HG03575 (cell line): ENCODE results near the gene CGN.

ENCODE experiments used
- ATAC-seq: cut with Tn5 transposase; IDR thresholded peaks from one replicate; pipeline ENCODE4 v1.9.1; 2021; ENCODE audit not compliant: unreplicated experiment, insufficient number of reproducible peaks, low FRiP score; ENCODE audit errors: extremely low read depth

CGN gene

DNA sequence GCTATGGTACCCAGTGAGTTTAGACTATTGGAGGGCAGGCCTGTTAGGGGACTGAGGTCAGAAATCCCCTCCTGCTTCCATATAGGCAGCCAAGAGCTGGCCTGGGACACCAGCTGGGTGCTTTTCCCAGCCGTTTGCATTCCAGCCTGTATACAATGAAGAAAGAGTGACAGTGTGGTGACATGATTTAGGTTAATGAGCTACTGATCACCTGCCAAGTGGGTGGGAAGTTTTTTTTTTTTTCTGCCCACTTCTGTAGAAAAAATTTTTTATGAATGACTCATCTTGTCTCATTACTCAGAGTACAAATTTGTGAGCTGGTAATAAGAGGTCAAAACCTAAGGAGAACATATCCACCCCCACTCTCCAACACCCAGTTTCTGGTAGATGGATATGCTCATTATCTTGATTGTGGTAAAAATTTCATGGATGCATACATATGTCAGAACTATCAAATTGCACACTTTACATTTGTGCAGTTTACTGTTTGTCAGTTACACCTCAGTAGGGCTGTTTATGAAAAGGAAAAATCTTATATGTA is 16.4 kb upstream of the CGN start:
- ATAC-seq = no peak

DNA sequence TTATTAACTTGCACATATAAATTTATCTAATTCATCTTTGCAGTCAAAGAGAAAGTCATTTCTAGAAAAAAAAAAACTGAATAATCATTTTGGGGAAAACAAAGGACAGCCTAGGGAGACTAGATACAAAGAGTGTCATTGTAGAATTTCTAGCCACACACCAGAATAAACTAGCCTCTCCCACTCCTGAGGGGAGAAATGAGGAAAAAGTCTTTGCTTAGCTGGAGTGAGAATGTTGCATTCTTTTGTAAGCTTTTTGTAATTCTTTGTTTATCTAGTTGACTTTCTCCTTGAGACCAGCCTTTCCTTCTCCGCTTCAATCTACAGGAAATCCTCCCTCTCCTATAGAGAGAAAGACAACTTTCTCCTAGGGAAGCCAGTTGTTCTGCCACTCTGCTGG is 15.9 kb upstream of the CGN start:
- ATAC-seq = no peak

DNA sequence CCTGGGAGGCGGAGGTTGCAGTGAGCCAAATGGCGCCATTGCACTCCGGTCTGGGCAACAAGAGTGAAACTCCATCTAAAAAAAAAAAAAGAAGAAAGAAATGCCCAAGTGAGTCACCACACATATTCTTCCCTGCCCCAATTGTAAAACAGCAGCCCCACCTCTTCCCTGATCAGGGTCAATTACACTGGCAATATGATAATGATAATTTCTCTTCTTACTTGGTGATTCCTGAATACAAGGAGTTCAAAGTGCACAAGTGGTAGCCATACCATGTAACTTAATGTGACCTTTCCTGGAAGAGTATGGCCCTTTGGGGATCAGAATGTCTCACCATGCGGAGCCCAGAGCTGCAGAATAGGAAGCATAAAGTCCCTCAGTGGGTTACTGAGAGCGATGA is 11.8 kb upstream of the CGN start:
- ATAC-seq = no peak

DNA sequence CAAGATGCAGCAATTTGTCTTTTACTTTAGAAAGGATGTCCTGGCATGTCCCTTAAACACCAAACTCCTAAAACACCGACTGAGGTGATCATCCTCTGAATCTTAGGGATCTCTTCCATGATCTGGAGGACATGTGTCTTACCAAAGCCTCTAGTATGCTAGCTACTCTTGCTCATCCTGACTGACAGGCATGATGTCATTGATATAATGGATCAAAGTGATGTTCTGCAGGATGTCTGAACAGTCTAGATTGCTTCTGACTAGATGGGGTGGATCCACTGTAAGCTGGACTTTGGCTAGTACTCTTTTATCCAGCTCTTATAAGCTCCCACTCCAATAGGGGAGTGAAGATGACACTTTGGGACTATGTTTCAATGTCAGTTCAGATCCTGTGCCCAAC is 11.3 kb upstream of the CGN start:
- no peak for ATAC-seq

DNA sequence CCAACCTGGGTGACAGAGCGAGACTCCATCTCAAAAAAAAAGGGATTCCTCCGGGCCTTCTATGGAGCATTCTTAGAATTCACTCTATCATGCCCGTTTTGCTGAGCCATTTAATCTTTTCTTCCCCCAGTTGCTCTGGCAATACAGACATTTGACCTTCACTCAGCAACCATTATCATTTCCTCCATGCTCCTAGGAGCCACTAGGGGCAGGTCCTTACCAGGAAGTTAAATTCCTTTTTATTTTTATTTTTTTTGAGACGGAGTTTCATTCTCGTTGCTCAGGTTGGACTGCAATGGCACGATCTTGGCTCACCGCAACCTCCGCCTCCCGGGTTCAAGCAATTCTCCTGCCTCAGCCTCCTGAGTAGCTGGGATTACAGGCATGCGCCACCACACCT is 9.7 kb upstream of the CGN start:
- ATAC-seq = no peak

DNA sequence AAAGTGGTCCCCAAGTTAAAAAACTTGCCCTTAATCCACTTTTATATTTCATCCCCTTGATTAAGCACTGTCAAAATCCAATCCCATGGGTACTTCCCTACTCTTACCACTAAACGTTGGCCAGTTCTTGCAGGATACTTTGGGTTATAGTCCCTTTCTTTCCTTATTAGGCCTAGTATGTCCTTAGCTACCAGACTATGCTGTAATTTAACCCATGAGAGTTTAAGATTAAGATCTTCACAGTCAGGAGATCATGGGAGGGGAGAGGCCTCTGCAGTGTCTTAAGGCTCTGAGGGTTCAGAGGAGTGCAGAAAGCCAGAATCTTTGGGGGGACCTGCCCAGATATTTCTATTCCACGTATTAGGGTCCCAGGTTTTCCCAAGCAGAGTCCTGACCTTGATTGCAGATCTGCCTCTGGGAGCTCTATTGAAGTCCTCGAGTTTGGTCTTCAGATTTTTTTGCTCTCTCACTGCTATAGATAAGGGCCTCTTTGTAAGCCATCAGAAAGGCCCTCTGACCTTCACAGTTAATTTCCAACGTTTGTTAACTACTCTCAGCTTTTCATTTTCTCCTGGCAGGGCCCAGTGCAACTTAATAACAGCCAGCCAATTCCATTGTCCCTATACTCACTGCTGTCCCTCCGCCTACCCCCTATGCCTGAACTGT is 9.0 kb upstream of the CGN start:
- no peak for ATAC-seq

DNA sequence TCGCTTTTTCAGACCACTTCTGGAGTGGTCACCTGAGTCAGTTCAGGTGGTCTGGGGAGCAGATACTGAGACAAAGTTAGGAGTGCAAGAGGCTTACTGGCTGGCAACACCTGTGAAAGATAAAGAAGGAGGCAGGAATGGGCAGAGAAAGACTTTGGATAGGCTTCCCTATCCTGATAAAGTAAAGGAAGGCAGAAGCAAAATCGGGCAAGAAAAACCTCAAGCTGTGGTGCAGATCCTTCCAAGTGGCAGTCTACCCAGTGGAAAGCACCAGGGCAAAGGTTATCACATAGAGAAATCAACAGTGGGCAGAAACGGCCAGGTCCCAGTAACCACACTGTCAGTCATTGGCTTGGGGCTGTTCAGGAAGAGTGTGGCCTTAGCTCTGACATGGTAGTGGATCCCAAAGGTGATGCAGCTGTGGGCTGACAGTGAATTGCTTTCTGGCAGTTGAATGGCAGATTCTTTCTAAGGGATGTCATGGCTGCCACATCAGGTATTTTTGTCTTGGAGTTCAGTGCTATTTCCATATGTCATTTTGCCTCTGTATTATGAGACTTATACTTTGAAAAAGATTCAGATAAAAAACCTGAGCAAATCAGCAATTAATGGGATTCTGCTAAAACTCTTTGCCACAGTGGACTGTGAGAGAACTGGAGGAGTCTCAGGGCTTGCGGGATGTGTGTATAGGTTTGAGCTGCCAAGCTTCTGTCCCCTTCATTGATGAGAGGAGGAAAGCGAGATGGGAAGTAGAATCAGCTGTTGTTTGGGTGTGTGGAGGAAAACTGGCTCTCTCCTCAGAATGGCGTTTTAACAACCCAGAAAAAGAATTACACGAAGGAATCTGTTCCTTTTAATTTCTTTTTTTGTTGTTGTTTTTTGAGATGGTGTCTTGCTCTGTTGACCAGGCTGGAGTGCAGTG is 8.1 kb upstream of the CGN start:
- no peak for ATAC-seq

DNA sequence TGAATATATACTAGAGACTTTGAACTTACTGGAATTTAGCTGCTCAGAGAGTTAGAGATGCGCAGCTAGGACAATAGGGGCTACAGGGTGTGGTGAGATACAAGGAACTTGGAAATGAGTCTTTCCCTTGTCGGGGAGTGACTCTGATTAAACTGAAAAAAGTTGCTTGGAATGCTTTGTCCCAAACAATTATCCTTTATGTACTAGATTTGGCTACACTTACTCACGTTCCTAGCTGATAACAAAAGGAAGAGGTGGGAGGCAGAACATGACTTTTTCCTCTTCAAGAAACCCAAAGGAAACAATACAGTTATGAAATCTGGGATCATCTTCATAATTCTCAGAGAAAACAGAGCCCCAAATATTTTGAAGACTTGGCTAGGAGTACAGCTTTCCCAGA is 6.9 kb upstream of the CGN start:
- ATAC-seq = no peak

DNA sequence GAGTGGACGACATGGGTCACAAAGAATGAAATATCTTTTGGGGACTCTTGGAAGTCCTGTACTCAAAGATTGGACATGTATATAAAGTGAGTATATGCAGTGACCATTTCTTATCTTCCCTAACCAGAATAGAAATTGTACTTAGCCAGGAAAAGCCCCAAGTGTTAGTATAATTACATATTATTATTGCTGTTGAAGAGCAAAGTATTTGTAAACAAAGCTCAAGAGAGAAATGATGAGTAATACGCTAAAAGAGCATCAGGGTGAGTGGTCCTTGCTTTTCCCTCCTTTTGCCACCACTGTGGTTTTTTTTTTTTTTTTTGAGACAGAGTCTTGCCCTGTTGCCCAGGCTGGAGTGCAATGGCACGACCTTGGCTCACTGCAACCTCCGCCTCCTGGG is 6.4 kb upstream of the CGN start:
- ATAC-seq = no peak

DNA sequence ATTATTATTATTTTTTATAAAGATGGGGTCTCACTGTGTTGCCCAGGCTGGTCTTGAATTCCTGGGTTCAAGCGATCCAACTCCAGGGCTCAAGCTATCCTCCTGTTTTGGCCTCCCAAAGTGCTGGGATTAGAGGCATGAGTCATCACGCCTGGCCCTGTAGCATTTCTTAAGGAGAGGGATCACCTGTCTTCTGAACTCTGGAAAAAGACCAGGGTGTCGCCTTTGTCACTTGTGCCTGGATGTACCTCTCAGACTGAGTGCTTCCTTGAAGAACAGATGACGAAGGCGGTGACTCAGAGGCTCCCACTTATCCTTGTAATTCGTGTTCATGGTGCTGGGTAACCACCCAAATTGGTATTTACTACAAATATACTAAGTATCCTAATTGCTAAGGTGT is 2.4 kb upstream of the CGN start:
- no peak for ATAC-seq

DNA sequence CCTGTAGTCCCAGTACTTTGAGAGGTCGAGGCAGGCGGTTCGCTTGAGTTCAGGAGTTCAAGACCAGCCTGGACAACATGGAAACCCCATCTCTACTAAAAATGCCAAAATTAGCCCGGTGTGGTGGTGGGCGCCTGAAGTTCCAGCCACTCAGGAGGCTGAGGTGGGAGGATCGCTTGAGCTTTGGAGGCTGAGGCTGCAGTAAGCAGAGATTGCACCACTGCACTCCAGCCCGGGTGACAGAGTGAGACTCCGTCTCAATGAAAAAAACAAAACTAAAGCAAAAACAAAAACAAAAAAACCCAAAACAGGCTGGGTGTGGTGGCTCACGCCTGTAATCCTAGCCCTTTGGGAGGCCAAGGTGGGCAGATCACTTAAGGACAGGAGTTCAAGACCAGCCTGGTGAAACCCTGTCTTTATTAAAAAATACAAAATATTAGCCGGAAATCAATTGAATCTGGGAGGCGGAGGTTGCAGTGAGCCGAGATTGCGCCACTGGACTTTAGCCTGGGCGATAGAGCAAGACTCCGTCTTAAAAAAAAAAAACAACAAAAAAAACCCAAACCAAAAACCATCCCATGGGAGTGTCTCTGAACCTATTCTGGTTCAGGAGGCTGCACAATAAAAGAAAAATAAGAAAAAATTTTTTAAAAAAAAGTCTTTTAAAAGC is 1.7 kb upstream of the CGN start:
- ATAC-seq = no peak

DNA sequence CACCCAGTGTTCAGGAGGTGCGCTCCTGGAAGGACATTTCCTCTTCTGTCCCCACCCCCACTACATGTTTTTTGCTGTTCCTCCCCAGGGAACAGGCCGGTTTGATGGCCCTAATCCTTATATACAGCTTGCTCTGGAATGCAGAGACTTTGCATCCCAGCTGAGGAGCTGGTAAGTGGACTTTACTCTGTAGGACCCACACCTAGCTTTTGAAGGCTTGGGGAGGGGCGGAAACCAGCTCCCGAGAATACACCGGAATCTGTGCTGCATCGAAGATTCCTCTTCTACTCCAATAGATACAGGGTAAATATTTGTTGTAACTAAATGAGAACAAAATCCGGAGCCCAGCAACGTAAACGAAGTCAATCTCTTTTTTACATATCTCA is 1.2 kb upstream of the CGN start:
- ATAC-seq = no peak

DNA sequence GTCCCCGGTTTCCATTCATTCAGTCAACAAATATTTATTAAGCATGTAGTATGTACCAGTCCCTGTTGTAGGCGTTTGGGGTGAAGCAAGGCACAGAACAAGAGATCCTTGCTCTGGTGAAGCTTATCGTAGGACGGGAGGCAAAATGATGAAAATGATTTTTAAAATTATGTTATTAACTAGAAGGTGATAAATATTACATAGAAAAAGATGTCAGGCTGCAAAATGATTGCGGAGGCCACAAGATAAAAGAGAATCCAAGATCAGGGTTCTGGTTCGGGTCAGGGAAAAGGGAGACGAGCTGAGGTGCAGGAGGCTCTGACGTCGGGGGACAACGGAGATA is 602 bp upstream of the CGN start:
- no peak for ATAC-seq

DNA sequence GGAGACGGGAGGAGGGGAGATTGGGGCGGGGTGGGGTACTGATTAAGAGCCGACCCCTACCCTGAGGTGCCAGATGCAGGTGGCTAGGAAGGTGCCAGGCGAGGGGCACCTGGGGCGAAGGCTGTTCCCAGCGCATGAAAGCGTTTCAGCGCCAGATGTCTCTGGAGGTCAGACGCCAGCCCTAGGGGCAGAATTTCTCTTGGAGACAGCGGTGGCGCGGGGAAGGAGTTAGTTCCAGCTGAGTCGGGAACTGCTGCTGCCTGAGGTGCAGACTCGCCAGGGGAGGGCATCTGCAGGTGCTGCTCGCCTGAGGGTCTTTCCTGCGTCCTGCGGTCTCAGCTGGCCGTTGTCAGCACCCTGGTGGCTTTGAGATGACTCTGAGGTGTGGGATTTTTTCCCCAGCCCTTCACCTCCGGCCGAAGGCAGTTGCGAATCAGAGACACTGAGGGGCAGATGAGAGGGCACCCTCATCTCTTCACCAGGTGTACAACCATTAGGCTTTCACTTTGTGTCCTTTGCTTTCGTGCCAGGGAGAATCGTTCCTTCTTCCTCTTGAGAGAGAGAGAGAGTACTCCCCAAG is 539 bp downstream of the CGN start:
- ATAC-seq = no peak

DNA sequence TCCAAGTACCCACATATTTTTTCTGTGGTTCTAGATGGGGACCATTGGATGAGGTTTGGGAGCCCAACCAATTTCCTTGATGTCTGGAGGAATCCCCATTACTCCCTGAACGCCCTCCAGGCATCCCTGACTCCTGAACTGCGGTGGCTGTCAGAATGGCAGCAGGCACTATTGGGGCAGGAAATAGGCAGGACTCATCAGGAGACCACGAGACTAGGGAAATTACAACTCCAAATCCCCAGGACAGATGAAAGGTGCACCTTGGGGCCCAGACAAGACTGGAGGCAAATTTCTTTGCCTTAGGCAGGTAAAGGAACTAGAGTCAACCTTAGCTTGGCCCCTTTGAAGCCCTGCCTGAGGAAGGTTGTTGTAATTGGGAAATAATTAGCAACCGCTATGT is 1.1 kb downstream of the CGN start:
- ATAC-seq = no peak

DNA sequence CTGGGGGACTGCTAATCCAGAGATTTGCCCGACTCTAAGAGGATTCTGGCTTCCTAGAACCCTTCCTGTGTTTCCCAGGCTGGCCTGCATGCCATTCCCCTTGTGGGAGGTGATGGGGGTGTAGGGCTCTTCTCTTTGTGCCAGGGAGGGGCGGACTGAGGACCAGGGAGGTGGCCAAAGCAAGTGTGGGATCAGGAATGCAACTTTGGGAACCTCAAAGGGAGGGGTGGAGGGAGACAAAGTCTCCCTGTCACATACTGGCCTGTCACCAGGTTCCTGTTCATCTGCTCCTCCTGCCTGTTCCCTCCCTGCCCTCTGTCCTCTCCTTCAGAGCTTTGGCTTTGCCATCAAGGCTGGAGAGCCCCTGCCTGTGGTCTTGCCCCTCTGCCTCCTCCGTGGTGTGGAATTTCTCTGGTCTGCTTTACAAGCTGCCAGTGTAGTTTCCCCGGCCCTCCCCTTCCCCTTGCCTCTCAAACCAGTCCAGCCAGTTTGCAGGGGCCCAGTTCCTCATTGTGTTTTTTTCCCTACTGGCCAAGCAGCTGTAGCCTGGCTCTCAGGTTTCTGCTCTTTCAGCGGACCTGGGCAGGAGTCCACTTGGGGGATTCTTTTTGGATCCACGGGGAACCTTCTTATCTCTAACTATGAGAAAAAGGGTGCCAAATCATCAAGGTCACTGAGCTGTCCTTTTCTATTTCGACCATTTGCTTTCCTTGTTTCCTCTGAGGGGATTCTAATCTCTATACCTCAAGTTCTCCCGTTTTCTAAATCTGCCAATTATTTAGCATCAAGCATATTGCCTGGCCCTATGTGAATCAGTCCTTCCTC is 1.8 kb downstream of the CGN start:
- ATAC-seq = no peak

DNA sequence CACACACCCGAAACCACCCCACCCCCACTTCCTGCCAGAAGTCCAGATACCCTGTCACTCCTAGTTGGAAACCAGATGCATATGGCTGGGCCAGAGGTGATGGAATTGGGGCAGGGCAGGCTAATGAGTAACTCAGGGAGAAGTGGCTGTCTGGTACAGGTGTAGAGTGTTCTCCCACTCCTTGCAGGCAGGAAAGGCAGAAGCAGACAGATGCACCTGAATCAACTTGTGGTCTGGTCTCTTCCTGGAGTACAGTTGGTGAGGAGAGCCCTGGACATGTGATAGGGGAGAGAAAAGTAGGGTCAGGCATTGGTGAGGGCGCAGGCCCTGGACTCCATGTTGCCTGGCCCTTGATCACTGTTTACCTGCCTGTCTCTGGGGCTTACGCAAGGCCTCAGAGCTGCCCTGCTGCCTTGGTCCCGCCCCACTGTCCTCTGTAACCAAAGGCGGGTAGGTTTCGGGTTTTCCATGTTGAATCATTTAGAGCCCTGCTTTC is 2.5 kb downstream of the CGN start:
- ATAC-seq = no peak

DNA sequence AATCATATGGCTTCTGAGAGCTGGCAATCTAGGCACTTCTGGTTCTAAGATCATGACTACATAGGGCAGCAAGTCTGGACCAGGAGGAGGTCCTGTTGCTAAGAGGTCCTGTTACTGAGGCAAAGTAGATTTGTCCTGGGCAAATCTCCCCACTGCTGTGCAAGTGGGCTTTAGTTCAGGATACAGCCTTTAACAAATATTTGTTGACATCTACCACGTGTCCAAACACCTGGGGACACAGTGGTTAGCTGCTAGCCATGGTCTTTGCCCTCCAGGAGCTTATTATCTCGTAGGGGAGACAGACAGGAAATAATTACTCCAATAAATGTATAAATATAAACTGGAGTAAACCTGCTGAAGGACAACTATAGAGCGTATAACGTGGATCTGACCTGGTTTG is 3.2 kb downstream of the CGN start:
- ATAC-seq = no peak

DNA sequence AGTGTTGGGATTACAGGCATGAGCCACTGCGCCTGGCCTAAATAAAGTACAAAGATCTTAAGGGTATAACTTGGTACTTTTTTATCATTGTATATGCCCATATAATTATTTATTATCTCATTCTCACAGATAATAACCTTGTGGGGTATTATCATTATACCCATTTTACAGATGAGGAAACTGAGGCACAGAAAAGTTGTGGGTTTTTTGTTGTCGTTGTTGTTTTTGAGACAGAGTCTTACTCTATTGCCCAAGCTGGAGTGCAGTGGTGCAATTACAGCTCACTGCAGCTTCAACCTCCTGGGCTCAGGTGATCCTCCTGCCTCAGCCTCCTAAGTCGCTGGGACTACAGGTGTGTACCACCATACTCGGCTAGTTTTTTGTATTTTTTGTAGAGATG is 4.1 kb downstream of the CGN start:
- no peak for ATAC-seq
